HG02943 (cell line): Measurements from ENCODE around the gene LYL1.

Source experiments
- ATAC-seq: cut with Tn5 transposase; IDR thresholded peaks from one replicate; pipeline ENCODE4 v1.9.1; 2021; ENCODE audit warnings: mild to moderate bottlenecking, low read depth, moderate library complexity; ENCODE audit not compliant: unreplicated experiment

The LYL1 gene

DNA sequence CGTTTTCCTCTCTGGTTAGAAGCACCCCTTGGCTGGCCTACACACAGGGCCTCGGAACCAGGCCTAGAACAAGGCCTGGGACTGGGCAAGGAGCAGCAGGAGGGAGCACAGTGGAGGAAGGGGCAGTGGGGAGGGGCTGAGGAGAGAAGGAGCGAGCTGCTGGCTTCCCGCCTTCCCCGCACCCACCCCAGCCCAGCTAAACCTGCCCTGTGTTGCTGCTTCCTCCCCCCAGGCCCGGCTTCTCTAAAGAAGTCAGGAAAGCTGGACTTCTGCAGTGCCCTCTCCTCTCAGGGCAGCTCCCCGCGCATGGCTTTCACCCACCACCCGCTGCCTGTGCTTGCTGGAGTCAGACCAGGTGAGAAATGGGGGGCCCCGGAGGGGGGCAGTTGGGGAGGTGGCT lies 24.3 kb downstream of the LYL1 start:
- ATAC-seq = no peak

DNA sequence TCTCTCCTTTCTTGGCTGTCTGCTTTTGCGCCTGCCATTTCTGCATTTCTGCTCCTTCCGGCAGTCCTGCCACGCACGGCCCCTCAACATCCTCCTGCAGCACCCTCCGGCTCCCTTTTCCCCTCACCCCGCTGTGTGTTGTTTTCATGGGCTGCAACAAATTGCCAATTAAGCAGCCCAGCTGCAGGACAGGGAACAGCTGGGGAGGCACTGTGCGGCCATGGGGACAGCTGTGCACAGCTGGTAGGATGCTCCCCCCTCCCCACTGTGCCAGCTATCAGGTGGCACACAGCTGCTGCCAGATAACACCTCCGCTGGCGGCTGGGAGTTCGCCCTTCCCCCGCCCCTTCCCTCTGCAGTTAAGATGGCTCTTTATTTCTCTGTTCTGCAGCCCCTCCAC lies 25.4 kb downstream of the LYL1 start:
- no peak for ATAC-seq

DNA sequence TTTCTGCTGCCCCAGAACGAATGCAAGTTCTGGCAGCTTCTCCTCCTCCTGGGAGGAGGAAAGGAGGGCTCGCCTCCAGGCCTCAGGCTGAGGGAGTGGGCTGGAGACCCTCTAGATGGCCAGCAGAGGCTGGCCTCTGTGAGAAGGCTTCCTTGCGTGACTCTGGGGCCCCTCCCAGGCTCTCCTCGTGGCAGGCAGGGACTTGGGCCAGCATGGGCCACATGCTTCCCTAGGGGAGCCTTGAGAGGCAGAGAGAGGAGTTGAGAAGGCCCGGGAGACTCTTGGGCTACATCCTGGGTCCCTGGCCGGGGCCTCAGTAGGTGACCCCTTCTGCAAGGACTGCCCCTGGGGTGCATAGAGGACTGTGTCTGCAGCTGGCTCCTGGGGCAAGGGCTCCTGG lies 25.9 kb downstream of the LYL1 start:
- ATAC-seq = no peak

DNA sequence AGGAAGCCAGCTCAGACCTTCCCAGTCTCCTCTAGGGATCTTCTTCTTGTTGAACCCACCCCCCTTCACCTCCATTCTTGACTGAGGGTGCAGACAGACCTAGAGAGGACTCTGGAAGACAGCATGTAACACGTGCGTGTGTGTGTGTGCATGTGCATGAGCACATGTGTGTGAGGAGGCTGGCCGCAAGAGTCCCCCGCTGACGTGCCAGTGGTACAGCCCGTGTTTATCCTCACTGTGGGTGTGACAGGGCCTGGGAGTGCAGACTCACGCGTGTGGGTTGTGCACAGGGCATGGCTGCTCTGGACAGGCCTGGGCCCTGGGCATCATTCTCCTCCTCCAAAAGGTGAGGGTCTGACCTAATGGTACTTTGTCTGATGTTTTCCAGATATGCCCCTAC lies 26.3 kb downstream of the LYL1 start:
- no peak for ATAC-seq

DNA sequence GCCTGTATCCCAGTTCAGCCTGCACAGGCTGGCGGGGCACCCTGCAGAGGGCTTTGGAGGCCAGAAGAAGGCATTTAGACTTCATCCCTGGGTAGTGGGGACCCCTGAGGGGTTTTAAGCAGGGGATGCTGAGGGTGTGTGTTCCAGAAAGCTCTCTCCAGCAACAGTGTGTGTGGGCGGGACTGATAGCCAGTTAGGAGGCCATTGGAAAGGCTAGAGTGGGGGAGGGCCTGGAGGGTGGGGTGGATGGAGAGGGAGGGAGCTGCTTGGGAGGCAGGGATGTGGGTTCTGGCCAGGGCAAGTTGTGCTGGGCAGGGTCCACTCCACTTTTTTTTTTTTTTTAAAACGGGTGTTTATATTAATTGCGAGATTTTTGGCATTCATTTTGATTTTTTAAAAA lies 28.3 kb downstream of the LYL1 start:
- ATAC-seq = no peak

DNA sequence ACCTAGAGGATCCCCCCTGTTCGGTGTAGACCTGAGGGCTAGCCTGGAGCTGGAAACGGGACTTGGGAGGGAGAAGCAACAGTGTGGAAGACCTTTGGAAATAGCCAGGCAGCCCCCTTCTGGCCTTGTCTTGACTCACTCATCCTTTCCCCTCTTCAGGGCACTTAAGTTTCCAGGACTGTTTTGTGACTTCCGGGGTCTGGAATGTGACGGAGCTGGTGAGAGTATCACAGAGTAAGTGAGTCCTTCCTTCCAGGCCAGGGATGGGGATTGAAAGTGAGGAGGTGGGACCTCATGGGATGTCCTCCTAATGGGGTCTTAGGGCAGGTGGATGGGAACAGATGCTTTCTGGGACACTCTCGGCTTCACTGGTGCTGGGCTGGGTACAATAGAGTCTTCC lies 29.4 kb downstream of the LYL1 start:
- ATAC-seq = no peak

DNA sequence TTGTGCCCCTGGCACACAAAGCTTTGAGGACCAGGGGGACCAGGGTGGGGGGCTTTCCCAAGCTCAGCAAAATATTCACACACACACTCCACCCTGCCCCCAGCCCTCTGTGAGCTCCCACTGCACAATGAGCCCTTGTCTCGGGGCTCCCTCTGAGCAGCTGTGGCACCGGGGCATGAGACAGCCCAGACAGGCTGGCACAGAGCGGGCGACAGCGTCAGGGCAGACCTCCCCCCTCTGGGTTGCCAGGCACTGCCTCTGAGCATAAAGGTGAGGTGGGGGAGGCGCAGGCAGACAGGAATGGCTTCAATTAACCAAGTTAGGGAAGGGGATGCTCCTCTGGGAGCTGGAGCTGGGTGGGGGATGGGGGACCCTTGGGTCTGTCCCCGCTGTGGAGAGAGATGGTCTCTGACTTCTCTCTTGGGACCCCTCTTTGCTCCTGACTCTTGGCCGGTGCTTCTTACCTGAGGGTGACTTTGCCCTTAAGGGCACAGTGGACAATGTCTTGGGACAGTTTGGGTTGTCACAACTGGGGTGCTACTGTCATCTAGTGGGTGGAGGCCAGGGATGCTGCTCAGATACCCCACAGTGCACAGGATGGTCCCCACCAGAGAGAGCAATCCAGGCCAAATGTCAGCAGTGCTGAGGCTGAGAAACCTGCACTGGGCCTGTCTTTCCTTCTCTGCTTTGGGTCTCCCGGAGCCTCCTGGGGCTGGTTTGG lies 30.3 kb downstream of the LYL1 start:
- no peak for ATAC-seq

DNA sequence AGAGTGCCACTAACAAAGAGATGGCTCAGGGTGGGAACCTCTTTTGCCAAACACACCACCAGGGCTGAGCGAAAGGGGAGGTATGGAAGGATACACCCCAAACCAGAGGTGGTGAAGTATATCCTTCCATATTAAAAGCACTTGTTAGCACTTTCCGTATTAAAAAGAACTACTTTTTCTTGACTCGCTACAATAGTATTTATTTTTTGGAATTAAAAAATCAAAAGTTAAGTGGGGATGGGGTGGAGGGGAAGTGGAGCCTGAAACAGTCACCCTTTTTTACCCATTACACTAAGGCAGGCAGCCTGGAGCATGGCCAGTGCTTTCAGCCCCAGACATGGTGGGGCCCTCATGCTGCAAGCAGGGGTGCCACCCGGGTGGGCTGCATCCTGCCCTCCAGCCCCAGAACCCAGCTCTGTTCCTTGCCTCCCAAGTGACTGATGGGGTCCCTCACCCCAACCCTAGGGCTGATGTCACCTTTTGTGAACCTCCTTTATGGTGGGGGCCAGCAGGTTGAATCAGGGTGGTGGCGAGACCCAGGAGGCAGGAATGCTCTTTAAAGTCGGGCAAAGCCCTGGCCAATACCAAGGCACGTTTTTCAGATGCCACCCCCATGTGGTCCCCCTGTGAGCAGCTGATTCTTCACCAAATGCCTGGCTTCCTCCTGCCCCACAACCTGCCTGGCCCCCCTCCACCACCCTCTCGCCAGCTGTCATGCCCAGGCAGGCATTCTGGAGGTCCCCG lies 31.0 kb downstream of the LYL1 start:
- no peak for ATAC-seq

DNA sequence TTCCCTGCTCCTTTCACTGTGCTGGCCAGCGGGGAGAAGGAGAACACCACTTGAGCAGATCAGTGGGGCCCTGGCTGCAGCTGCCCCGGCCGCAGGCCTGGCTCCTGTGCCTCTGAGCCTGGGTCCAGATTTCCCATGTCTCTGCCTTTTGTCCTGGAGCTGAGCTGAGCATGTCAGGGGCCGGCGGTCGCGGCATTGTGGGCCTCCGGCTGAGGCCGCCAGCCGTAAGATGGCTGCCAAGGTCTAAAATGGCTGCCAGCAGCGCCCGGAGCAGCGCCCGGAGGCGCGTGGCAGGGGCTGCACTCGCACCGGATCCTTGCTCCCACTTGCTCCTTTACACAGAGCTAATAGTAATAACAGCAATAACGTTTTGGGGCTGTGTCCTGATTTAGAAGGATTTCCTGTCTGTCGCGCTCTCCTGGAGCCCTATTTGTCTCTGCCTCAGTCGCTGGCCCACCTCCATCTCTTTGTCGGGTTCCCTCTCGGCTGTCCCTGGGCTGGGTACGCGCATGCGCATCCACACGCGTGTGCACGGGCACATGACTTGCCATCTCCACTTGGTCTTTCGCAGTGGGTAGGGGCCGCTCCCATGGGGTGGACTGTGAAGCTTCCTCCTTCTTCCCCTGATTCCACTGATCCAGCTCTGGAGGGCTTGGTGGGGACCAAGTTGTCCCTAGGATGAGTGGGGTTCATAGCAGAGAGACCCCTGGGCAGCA lies 32.1 kb downstream of the LYL1 start:
- no peak for ATAC-seq

DNA sequence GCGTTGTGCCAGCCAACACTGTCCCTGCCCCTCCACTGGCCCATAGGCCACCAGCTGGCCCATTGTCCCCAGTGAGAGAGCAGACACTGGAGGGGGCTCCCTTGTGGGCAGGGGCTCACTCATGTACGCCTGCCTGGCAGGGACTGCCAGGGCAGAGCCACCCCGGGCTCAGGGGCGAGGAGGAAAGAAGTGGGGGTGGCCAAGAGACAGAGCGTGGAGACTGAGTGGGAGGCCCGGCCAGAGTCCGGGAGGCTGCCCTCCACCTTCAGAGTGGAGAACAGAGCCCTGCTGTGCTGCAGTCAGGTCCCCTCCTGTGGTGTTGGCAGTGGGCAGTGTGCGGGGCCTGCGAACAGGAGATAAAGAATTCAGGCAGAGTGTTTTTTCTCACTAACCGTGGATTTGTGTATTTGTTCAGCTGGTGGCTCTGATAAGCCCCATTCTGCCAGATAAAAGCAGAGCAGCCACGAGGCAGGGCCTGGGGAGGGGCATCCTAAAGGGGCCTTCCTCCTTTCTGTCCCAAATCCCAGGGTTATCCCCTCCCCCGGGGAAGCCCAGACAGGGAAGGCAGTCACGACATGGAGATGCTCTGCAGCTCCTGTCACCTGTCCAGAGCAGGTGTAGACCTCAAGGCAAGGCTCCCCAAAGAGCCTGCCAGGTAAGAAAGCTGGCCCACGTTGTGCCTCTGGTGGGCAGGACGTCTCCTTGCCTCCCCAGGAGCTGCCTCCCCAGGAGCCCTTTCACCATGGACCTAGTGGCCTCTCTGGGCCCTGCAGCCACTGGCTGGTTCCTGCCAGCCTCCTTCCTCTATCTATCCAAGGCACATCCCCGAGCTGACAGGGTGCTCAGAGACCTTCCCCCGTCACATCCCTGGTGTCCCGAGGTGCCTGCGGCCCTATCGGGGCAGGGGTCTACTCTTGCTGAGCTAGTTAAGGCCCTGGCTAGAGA lies 33.0 kb downstream of the LYL1 start:
- no peak for ATAC-seq

DNA sequence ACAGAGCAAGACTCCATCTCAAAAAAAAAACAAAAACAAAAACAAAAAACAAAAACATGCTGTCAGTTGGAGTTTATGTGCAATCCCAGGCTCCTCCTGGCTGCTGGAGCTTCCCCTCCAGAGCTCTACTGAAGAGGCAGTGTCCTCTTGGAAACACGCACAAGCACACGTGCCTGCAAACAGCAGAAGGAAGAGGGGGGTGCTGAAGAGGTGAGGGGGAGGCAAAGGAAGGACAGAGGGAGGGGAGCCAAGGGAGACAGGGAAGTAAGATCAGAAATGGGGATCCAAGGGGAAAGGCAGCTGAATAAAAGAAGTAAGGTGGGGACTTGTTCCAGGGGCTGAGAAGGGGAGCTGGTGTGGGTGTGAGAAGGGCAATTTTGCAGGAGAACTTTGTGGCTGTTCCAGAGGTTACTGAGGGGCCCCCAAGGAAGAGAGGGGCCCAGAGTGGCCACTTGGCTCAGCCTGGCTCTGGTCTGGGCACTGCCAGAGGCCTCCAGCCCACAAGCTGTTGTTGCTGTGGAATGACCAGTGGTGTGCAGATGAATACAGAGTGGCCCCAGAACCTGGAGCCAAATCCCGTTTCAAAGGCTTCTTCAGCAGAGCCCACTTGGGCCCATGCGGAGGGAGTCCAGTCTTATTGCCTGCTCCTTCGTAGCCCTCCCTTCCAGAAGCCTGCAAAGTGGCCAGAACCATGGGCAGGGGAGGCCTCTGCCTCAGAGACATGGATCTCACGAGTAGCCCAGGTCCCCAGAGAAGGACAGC lies 34.4 kb downstream of the LYL1 start:
- ATAC-seq = no peak

DNA sequence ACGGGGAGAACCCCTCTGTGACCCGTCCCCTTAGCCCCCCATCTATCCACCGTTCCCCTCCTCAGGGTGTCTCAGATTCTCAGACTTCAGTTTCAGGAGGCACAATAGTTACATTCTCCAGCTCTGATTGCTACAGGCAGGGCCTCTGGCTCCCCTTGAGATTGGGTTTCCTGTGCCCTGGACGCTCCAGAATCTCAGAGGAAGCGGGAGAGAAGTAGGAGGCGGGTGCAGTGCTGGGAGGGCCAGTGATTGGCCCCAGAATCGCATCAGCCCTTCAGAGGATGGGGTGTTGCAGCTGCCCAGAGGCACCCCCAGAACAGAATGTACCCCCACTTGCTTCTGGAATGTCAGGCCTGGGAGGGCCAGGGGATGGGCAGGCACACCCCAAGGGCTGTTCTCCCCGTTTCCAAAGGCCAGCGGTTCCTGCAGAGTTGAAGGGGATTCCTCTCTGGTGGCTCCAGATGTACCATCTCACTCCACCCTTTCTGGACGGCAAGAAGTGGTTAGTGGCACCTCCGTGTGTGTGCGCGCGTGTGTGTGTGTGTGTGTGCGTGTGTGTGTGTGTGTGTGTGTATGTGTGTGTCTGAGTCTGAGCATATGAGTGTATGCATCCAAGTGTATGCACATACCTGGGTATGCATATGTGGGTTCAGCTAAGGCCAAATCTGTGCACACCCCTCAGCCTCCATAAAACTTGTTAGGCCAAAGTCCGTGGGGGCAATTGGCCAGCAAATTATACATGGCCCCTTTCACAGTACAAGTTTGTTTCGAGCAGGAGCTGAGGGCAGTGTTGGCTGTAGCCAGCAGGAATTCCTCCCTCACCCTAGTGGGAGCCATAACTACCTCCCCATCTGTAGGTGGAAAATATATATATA lies 35.5 kb downstream of the LYL1 start:
- ATAC-seq = no peak

DNA sequence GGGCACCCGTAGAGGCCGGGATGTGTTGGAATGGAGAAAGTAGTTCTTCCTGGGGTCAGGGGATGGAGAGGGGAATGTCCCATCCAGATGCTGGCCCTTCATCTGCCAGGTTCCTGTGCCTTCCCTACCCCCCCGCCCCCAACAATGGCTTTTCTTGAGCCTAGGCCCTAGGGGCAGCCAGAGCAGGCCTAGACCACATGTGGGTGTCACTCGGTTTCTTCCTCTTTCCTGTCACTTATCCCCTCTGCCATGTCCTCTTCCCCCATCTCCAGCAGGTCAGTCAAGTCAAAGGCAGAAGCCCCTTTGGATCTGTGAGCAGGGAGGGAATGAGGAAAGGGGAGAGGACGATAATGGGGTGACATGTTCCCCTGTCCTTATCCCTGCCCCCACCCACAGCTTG lies 36.4 kb downstream of the LYL1 start:
- no peak for ATAC-seq

DNA sequence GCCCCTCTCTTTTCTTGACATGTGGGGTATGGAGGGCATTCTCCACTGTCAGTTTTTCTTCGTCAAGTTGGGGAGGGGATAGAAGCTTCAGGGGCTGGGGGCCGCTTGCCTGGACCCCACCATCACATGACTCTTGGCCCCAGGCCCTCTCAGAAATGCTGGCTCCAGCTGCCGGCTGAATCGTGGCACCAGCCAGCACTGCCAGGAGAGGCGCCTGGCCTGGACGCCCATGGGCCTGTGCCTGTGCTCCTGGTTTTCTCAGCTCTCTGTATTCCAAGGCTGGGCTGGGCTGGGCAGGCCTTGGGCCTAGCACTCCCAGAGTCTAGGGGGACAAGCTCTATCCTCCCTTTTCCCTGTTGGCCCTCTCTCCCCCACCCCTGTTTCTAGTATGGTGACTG lies 38.6 kb downstream of the LYL1 start:
- ATAC-seq = no peak

DNA sequence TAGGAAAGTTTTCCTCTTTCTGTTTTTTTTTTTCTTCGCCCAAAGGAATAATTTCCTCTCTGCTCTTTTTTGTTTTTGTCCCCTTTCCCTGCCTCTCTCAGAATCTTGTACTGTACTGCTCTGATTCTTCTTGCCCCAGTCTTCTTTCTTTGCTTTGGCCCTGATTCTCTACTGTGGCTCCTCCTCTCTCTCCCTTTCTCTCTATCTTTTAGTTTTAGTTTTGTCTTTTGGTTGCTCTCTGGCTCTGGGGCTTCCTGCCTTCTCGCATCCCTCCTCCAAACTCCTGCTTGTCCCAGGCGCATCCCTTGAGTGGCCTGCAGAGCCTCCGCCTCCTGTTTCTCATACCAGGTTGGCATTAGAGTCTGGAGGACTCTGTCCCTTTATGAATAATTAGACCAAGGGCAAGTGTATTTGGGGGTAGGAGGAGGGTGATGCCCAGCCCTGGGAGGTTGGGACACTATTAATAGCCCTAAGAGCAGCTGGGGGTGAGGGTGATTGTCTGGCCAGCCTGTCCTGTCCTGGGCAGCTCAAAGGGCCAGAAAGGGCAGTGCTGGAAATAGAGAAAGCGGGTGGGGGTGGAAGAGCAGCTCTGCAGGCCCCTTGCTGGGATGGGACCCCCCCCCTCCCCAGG lies 39.1 kb downstream of the LYL1 start:
- no peak for ATAC-seq

DNA sequence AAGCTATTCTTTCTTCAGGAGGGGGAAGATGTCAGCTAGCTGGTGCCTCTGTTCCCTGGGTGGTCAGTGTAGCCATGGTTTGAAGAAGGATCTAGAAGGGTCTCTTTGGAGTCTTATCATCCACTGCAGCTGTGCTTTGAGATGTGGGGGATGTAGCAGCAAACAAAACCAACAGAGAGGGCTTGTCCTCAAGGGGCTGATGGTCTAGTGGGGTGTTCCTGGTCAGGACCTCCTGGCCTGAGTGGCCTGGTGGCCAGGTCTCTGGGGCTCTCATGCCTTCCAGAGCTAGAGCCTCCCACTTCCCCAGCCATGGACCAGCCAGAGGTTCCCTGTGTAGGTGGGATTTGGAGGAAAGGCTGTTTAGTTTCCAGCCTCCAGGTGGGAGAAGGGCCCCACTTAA lies 40.3 kb downstream of the LYL1 start:
- ATAC-seq = no peak

DNA sequence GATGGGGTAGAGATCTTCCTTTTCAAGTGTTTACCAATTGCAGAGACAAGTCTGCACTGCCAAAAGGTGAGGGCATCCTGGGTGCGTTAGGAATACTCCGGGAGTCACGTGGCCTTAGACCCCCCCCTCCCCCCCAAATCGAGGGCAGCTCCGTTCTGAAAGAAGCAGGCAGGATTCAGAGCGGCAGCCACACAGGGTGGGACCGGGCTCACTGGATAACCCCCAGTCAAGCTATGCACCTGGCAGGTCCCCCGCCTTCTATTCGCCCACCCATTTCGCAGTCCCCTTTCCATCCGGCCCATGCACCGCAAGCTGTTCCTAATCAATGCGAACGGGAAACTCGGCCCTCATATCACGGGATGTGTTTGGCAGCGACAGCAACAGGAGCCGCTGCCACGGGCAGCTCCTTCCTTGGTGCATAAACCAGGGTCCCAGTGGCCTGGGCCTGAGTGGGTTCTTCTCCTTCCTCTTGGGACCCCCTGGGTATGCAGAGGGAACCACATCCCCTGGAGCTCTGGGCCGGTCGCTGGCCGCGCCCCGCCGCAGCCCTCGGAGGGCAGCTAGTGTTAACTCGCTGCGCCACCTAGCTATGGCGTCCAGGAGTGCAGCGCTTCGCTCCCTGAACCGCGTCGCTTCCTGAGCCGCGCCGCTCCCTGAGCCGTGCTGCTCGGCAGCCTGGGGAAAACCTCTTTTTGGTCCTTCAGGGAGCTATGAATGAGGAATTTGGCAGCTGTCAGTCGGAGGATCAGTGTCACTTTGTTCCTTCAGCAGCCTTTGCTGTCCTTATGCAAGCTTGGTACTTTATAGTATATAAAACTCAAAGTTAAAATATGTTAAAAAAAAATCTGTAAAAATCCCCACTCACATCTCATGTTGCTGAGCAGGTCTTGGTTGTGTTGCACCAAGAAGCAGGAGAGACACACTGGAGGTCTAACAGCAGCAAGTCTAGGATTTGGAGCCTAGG lies 41.4 kb downstream of the LYL1 start:
- no peak for ATAC-seq
